WTC11 (cell line): ENCODE results near the gene IRF8. TPM values are rescaled to one million over a fixed set of nuclear protein-coding genes. Genes with fewer than 3 reads are reported as not detected.

Experiments
- ATAC-seq: fragments of 200-7000 bp; cut with Tn5 transposase; 2 replicates; pipeline ENCODE4 v1.10.0; 2021; ENCODE audit warnings: mild to moderate bottlenecking, moderate library complexity
- CTCF ChIA-PET: fragments of 300-600 bp; sonication (Branson Sonifier 250); formaldehyde crosslinking; loops from one replicate; lab custom pipeline; 2021; ENCODE audit warnings: antibody characterized with exemption; lab: Charles Lee
- POLR2A ChIA-PET: fragments of 350-600 bp; sonication (Branson Sonifier 250); formaldehyde crosslinking; loops from one replicate; lab custom pipeline; 2021; ENCODE audit warnings: antibody characterized with exemption; lab: Charles Lee
- DNase-seq: peaks from one replicate; pipeline ENCODE4 v3.0.0; 2021; ENCODE audit warnings: low spot score
- H3K27ac Mint-ChIP-seq: 2 replicates; pipeline ENCODE4 v1.8.0; 2021; ENCODE audit warnings: mixed read lengths
- H3K27me3 Mint-ChIP-seq: 2 replicates; pipeline ENCODE4 v1.8.0; 2021; ENCODE audit warnings: low read depth, mild to moderate bottlenecking, moderate library complexity, mixed read lengths
- H3K36me3 Mint-ChIP-seq: 2 replicates; pipeline ENCODE4 v1.8.0; 2021; ENCODE audit warnings: mixed read lengths
- H3K4me1 Mint-ChIP-seq: 2 replicates; pipeline ENCODE4 v1.8.0; 2022; ENCODE audit warnings: mixed read lengths
- H3K4me3 Mint-ChIP-seq: 2 replicates; pipeline ENCODE4 v1.8.0; 2021; ENCODE audit warnings: mild to moderate bottlenecking, moderate library complexity, mixed read lengths
- H3K9me3 Mint-ChIP-seq: 2 replicates; pipeline ENCODE4 v1.8.0; 2021; ENCODE audit warnings: mixed read lengths
- ATF2 ChIP-seq: sonication (generic); formaldehyde crosslinking; IDR thresholded peaks from 2 replicates; pipeline ENCODE4 v1.8.1; 2022; ENCODE audit warnings: low read depth, missing genetic modification reagents, borderline replicate concordance
- E2F5 ChIP-seq: sonication (generic); formaldehyde crosslinking; IDR thresholded peaks from 2 replicates; pipeline ENCODE4 v1.8.1; 2022; ENCODE audit warnings: mild to moderate bottlenecking, moderate library complexity, missing genetic modification reagents
- ELF4 ChIP-seq: sonication (generic); formaldehyde crosslinking; IDR thresholded peaks from 2 replicates; pipeline ENCODE4 v1.8.1; 2022; ENCODE audit warnings: low read depth, mild to moderate bottlenecking, moderate library complexity, missing genetic modification reagents
- GRHL2 ChIP-seq: fragments of 250-450 bp; sonication (Bioruptor Pico); IDR thresholded peaks from 2 replicates; pipeline ENCODE4 v1.8.0; 2022; ENCODE audit warnings: mild to moderate bottlenecking, moderate library complexity; ENCODE audit not compliant: insufficient replicate concordance, severe bottlenecking
- KAT7 ChIP-seq: sonication (generic); formaldehyde crosslinking; IDR thresholded peaks from 2 replicates; pipeline ENCODE4 v1.8.1; 2023; ENCODE audit warnings: missing genetic modification reagents, mild to moderate bottlenecking, borderline replicate concordance
- MLX ChIP-seq: sonication (generic); formaldehyde crosslinking; IDR thresholded peaks from 2 replicates; pipeline ENCODE4 v1.8.1; 2023; ENCODE audit warnings: mild to moderate bottlenecking, missing genetic modification reagents, moderate library complexity
- MXD4 ChIP-seq: fragments of 250-450 bp; sonication (Bioruptor Pico); IDR thresholded peaks from 2 replicates; pipeline ENCODE4 v1.8.0; 2021; ENCODE audit warnings: mild to moderate bottlenecking, moderate library complexity, borderline replicate concordance
- MYBL2 ChIP-seq: sonication (generic); formaldehyde crosslinking; IDR thresholded peaks from 2 replicates; pipeline ENCODE4 v1.8.1; 2023; ENCODE audit warnings: mild to moderate bottlenecking, moderate library complexity, missing genetic modification reagents
- PRDM15 ChIP-seq: sonication (generic); formaldehyde crosslinking; IDR thresholded peaks from 2 replicates; pipeline ENCODE4 v1.8.0; 2022; ENCODE audit warnings: missing genetic modification reagents
- SMAD4 ChIP-seq: sonication (generic); formaldehyde crosslinking; IDR thresholded peaks from 2 replicates; pipeline ENCODE4 v1.8.0; 2022; ENCODE audit warnings: mild to moderate bottlenecking, missing genetic modification reagents
- STAT6 ChIP-seq: sonication (generic); formaldehyde crosslinking; conservative IDR thresholded peaks from 2 replicates; pipeline ENCODE4 v1.8.1; 2023; ENCODE audit warnings: mild to moderate bottlenecking, low read depth, missing genetic modification reagents, moderate library complexity
- ZMAT4 ChIP-seq: fragments of 250-450 bp; sonication (Bioruptor Pico); IDR thresholded peaks from 2 replicates; pipeline ENCODE4 v1.9.0; 2021; ENCODE audit warnings: mild to moderate bottlenecking
- ZNF532 ChIP-seq: fragments of 250-450 bp; sonication (Bioruptor Pico); IDR thresholded peaks from 2 replicates; pipeline ENCODE4 v1.9.0; 2021; ENCODE audit warnings: mild to moderate bottlenecking, borderline replicate concordance
- total RNA-seq: library from RNA; stranded (reverse); gene quantifications from 3 replicates; pipeline ENCODE4 v1.2.3, GENCODE V29; 2021

The IRF8 gene
- total RNA-seq, 1 experiment from 2014 or later = 1.1 TPM

- TF ChIP-seq MXD4 (CRISPR knock-in tag) = no peak
- no peak for TF ChIP-seq KAT7 (CRISPR knock-in tag)
- no peak for TF ChIP-seq SMAD4
- TF ChIP-seq, all 79 proteins: peak for 0
These were observed 49.2 kb downstream of the IRF8 start (continued) for GRCh38 chr16:85948138-85948509.

- no peak overlapping the region for H3K27ac Mint-ChIP-seq
- no peak for DNase-seq
- H3K36me3 Mint-ChIP-seq = no peaks in the 10 kb centered on the region
- no peak for ATAC-seq
- H3K4me1 Mint-ChIP-seq = no peaks in the 10 kb centered on the region
- no peak for TF ChIP-seq MLX (CRISPR knock-in tag)
- no peak for TF ChIP-seq ZNF532
- TF ChIP-seq MYBL2 (CRISPR knock-in tag) = no peak
- TF ChIP-seq PRDM15 (CRISPR knock-in tag) = no peak
- H3K9me3 Mint-ChIP-seq = no peaks in the 10 kb centered on the region
- ChIA-PET CTCF (no interaction called here), POLR2A (no interaction called here)
- H3K27me3 Mint-ChIP-seq = peaks cover 4% of the 10 kb centered on the region; the same call in 1 of the 2 replicates
- H3K4me3 Mint-ChIP-seq = no peak overlapping the region
These were observed 49.8 kb downstream of the IRF8 start for GRCh38 chr16:85948616-85949265.

GRCh38 chr16:85950136-85950918 lies 51.4 kb downstream of the IRF8 start:
- no peaks in the 10 kb centered on the region for H3K9me3 Mint-ChIP-seq
- H3K4me3 Mint-ChIP-seq = no peak overlapping the region
- H3K4me1 Mint-ChIP-seq = no peaks in the 10 kb centered on the region
- TF ChIP-seq E2F5 (no peak), ZMAT4 (CRISPR knock-in tag) (no peak), GRHL2 (CRISPR knock-in tag) (no peak), ATF2 (CRISPR knock-in tag) (no peak), ELF4 (no peak), STAT6 (no peak)
- H3K36me3 Mint-ChIP-seq = no peaks in the 10 kb centered on the region
- no peak for ATAC-seq
- ChIA-PET CTCF (interaction anchor here (0.8 to 2.0 kb wide), 3 partner anchors 31 to 131 kb away, joined by 3 to 4 read pairs (median 3); no protein-coding TSS in a partner anchor), POLR2A (no interaction called here)
- no peak for DNase-seq
- H3K27ac Mint-ChIP-seq = no peak overlapping the region
- H3K27me3 Mint-ChIP-seq = peaks cover 4% of the 10 kb centered on the region; the same call in 1 of the 2 replicates
